Activated T-cell treated with anti-CD3 and anti-CD28 coated beads for 24 hours (primary cell): ENCODE data around the gene WNK3.
"Not testable (repeated sequence)": the region's sequence is repeated elsewhere in the genome, so short reads cannot be mapped to it uniquely, and the experiment has no call there.

ENCODE experiments used
- DNase-seq: peaks from one replicate; pipeline ENCODE4 v3.0.0-alpha.2; 2020; ENCODE audit warnings: low read depth

Gene WNK3

DNA sequence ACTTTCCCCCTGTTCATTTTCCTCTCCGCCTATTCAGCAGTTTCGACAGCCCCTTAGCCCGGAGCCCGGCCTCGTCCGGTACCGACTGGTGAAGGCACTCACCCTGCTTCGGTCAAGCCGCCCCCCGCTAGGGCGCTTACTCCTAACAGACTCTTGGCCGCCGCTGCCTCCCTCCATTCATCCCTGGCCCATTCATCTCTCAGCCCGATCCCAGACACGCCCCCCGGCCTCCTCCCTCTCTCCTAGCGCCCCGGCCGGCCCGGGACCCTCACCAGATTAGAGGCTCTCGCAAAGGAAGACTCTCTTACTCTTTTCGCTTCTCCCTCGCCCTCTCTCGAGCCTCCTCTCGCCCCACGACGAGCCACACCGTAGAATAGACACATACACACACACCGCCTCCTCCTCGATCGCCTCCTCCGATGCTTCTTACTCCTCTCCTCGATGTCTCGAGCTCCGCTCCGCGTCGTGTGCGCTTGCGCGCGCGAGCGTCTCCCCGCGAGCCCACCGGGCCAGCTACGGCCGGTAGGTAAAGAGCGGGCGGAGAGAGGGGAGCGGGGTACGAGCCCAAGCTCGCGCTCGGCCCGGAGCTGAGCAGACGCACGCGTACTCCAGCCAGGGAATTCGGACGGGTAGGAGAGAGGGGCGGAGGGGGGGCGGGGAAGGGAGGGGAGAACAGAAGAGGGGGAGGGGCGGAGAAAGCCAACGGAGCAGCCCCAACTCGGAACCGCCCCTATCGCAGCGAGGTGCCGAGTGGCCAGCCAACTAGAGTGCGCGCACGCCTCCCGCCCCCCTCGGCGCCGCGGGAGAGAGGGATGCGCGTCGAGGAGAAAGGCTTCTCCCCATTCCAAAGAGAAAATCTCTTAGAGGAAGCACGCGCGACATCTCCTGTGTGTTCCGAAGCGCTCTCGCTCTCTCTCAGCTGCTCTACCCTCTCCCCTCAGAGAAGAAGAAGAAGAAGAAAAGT is at the start of gene WNK3:
Gene WNK3 (minus strand): TSS at position 633 of the 964 bp plus-strand sequence.
- peak; percentile 20 for DNase-seq

DNA sequence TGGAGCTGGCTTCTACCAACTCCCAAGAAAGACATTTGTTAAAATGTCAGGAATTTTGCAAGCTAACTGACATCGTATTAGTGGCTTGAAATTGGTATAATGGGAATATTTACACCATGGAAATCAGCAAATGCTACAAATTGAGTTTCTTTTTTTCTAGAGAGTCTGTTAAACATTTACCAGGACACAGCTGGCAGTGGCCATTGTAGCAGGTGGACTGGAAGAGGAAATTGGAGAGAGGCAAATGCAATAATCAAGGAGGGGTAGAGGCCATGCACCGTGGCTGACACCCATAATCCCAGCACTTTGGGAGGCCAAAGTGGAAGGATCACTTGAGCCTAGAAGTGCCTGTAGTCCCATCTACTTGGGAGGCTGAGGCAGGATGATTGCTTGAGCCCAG is 49.4 kb upstream of the WNK3 start:
- DNase-seq = no peak

DNA sequence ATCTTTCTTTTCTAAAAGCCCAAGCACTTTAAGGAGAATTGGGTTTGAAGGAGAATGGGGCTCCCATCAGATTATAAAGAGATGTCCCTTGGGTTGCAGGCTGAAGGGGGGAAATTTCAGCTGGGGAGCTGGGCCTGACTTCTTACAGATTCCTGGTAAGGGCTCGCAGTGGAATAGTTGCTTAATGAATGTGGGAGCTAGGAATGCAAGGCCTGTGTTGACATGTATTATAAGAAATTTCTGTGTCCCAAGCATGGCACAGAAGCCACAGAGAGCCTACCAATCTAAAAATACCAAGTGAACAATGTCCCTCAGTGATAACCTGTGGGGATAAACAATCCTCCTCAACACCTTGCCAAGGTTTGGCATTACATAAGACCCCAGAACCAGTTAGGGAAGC is 39.3 kb upstream of the WNK3 start:
- no peak for DNase-seq

DNA sequence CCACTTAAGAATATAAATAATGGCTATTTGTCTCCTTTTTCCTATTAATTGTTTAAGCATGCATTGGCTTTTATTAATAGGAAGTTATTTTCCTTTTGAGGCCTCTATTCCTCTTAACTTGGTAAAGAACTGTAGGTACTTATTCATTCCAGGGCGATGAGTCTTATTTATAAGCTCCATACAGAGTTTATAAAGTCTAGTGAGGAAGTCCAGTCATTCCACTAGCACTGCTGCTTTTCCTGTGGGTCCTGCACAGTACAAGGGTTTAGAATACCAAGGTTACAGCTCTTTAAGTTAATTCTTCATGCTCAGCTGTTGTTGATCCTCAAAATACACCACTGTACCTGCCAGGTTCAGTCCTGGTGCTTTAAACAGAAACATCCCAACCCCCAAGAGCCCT is 28.5 kb upstream of the WNK3 start:
- no peak for DNase-seq

DNA sequence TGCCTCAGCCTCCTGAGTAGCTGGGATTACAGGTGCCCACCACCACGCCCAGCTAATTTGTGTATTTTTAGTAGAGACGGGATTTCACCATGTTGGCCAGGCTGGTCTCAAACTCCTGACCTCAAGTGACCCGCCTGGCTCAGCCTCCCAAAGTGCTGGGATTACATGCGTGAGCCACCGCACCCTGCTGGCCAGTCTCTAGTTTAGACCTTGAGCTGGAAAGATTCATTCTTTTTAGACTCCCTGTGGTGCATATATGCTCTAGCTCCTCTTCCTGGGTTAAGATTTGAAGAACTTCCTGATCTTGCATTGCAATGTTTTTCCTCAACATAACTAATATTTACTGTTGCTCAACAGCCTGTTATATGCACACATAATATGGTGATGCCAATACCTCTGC is 26.8 kb upstream of the WNK3 start:
- not testable (repeated sequence) for DNase-seq

DNA sequence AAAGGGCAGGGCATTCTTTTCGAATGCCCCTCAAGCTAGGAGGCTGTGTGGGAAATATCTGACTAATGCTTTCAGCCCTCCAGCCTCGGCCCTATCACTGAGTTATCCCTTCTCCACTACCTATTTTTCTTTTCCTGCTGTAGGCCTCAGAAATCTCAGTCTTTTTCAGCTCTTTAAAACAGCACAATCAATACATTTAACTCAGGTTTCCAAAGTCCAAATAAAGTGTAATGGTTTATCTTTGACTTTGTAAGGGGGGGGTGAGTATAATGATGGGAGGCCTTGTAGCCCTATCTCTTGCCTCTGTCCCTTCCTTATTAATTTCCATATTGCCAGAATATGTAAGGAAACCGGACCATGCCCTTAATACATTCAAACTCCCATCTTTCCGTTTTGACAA is 1.6 kb upstream of the WNK3 start:
- DNase-seq = no peak

DNA sequence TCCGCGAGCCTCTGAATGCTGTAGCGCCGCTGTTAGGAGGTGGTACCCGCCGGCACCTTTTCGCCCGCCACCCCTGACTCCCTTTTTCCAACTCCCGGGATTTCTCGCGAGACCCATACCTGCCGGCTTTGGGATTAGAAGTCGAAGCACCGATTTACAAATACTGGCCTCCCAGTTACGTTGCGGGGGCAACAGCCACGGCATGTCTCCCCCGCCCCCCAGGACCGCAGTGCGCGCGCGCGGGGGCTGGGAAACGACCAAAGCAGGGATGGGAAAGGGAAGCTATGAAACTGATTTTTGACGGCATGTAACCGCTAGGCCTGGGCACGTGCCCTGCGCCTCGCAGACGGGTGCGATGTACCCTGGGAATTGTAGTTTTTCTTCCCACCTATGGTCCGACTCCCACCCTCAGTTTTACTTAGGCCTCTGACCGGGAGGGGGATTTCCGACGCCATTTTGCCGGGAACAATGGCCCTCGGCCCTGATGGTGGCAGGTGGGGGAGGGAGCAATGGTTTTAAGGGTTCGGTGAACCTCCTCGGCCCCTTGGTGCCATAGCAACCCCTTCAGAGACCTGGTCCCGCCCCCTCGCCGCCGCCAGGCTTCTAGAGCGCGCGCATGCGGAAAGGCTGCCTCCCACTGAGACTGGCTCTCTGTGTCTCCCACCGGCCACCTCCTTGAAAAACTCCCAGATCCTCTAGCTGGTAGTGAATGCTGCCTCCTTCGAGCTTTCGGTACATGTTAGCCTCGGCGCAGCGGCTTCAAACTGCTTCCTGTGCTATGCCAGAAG is 772 bp upstream of the WNK3 start:
- DNase-seq = peak; percentile 7

DNA sequence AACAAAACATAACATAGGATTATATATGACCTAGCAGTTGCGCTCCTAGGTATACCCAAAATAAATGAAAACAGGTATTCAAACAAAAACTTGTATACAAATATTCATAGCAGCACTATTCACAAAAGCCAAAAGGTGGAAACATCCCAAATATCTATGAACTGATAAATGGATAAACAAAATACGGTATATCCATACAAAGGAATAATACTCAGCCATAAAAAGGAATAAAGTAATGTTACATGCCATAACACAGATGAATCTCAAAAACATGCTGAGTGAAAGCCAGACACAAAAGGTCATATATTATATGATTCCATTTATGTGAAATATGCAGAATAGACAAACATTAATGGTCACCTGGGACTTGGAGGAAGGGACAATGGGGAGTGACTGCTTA is 5.2 kb downstream of the WNK3 start:
- no peak for DNase-seq

DNA sequence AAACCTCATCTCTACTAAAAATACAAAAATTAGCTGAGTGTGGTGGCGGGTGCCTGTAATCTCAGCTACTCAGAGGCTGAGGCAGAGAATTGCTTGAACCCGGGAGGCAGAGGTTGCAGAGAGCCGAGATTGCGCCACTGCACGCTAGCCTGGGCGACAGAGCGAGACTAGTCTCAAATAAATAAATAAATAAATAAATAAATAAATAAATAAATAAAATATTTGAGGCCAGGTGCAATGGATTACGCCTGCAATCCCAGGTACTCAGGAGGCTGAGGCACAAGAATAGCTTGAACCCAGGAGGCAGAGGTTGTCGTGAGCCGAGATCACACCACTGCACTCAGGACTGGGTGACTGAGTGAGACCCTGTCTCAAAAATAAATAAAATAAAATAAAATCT is 20.5 kb downstream of the WNK3 start:
- DNase-seq = not testable (repeated sequence)

DNA sequence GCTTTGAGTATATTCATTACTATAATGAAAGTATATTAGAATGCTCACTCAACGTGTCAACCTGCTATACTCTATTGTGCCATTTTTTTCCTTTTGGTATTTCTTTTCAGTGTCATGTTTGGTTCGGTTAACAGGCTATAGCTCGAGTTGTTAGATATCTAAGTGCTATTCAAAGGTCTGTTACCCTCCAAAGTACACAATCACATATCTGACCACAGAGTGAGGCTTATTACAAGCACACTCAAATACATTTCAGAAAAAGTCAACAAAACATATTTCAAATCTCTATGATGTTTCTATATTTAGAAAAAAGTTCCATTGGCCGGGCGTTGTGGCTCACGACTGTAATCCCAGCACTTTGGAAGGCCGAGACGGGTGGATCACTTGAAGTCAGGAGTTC is 32.8 kb downstream of the WNK3 start:
- no peak for DNase-seq

DNA sequence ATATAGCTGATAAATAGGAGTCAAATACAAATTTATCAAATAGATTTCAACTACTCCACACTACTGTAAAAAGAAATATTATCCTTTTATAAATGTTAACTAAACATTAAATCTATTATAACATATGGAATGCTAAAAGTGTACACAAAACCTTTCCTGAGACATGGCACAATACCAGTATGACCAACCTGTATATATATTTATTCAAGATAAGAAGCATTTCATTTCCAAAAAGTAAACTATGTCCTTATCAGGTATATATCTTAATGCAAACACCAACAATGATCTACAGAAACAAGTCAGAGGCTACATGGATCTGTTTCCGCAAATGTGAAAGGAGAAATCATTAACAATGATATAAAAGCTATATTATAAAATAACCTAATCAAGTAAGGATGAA is 37.8 kb downstream of the WNK3 start:
- no peak for DNase-seq

DNA sequence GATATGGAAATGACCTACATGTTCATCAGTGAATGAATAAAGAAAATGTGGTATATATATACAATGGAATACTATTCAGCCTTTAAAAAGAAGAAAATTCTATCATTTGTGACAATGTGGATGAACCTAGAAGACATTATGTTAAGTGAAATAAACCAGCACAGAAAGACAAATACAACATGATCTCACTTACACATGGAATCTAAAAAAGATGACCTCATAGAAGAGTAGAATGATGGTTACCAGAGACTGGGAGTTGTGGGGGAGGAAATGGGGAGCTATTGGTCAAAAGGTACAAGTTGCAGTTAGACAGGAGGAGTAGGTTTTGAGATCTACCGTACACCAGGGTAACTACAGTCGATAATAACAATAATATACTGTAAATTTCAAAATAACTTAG is 51.5 kb downstream of the WNK3 start:
- no peak for DNase-seq

DNA sequence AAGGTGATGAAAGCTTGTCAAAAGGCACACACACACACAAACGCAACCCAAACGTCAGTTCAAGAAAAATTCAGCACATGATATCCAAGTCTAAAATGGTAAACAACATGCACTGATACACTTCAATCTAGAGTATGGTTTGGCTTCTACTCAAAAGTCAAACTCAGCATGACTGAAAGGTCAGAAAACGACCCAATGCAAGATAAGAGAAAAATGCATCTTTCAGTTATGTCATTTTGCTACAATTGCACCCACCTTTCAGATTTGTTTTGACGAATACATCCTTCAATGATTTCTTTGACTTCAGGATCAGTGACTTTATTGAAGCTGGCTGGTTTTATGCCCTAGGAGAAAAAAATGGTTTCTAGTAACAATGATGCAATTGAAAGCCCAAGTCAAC is 56.3 kb downstream of the WNK3 start:
- no peak for DNase-seq

DNA sequence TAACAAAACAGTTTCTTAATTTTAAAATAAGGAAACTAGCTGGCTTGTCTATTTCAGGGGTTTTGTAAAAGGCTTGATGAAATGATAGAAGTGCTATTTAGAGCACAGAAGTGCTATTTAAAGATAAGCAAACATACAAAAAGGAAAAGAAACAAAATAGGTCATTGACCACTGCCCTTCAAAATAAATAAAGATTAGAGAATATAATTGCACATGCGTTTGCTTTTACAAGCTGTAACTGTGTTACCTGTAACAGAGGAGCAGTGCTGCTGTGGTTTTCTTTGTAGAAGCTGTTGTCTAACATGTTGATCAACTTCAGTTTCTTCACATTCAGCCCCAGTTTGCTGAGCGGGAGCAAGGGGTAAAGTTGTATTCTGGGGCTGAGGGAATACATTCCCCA is 63.5 kb downstream of the WNK3 start:
- no peak for DNase-seq

DNA sequence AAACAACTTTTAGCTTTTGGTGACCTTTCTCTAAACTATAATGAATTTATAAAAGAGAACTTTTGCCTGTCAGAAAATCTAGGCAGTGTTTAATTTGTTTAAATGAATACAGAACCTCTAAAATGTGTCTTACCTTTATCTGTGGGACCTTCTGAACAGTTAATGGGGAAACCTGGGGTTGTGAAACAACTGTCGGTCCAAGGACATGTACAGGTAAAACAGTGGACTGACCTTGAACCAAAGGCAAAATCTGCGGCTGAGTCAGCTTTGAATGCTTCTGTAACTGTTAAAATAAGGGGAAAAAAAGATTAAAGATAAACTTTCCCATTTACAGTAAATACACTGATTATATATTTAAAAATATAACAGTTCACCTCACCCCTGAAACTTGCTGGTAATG is 65.1 kb downstream of the WNK3 start:
- no peak for DNase-seq

DNA sequence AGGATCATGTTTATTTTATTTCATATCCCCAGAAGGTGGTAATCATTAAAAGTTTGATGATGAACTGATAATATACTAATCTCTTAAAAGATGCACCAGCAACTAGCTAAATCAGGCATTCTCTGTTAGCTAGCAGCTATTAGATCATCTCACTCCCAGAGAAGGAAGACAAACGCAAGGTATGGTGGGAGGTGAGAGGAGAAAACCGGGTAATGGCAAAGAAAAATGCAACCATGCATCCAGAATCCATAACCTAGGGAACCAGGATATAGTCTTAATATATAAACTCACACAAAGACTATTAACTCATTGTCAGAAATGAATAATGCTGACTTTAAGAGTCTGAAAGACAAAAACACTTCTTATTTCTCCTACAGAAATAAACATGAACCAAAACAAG is 66.1 kb downstream of the WNK3 start:
- no peak for DNase-seq

DNA sequence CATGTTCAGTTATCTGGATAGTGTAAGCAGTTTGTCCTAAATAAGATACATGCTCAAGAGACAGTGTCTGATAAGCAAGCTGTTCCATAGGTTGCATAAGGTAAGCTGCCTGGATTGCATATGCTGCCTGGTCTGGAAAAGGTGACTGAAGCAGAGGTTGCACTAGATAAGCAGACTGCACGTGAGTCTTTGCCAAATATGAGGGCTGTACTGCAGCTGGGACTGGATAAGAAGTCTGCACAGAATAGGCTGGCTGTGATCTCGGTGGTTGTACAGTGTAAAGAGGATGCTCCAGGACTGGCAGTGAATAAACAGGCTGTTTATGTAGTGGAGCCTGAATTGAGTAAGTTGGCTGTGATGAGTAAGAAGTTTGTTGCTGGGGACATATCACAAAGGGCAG is 68.9 kb downstream of the WNK3 start:
- no peak for DNase-seq

DNA sequence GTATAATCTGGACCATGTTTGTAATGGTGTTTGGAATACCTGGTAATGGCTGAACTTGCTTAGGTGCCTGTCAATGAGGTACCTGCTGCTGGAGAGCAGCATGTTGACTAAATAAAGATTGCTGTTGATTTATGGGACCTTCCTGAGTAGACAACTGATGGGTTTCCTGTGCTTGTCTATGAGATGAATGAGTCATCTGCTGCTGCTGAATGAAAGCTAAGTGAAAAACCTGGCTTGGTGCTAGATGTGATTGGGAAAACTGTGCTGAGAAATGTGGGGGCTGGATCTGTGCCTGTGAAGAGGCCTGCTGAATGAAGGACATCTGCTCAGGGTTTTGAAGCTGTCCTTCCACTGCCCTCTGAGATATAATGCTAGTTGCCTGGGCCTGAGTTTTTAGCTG is 69.6 kb downstream of the WNK3 start:
- DNase-seq = no peak

DNA sequence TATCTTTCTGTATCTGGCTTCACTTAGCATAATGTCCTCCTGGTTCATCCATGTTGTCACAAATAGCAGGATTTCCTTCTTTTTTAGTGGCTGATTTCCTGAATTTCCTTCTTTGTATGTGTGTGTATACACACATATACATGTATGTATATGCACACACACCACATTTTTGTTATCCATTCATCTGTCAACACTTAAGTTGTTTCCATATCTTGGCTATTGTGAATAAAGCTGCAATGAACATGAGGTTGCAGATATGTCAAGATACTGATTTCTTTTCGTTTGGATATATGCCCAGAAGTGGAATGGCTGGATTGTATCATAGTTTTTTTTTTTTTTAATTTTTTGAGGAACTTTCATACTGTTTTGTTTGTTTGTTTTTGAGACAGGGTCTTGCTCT is 76.2 kb downstream of the WNK3 start:
- no peak for DNase-seq

DNA sequence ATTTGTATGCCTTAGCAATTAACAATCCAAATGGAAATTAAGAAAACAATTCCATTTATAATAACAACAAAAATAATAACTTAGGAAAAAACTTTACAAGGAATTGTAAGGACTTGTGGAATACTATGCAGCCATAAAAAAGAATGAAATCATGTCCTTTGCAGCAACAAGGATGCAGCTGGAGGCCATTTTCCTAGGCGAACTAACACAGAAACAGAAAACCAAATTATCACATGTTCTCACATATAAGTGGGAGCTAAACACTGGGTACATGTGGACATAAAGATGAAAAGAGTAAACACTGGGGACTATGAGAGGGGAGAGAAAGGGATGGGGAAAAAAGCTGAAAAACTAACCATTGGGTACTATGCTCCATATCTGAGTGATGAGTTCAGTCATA is 77.4 kb downstream of the WNK3 start:
- DNase-seq = no peak

DNA sequence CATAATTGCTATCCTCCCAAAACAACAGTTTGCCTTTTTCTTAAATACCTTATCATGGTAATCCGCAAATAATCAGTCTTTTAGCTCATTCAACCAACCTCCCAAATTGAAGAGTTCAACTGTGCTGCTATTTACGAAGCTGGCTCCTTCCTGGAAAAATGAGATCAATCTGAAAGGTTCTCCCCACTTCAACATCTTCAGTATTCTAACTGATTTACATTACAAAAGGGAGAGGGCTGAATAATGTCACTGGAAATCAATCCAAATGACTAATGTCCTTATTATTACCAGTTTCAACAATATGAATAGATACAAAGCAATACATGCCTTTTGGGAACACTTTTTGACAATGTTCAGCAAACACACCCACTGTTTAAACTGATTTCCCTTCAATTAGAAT is 86.2 kb downstream of the WNK3 start:
- no peak for DNase-seq

DNA sequence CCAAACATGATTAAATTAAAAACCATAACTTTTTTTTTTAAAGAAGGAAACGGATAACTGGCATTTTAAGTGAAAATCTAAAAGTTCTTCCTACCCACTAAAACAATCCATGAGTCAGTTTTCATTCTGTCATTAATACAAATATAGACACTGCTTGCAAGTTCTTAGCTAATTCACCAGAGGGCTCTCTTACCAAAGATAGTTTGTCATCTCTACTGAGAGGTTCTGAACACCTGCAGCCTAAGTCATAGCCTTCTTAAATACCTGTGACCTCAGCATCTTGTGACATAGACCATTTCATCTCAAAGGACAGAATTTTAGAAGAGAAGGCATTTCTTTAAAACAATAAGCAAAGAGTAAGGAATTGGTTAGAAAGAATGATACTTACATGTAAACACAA is 109.5 kb downstream of the WNK3 start:
- no peak for DNase-seq

DNA sequence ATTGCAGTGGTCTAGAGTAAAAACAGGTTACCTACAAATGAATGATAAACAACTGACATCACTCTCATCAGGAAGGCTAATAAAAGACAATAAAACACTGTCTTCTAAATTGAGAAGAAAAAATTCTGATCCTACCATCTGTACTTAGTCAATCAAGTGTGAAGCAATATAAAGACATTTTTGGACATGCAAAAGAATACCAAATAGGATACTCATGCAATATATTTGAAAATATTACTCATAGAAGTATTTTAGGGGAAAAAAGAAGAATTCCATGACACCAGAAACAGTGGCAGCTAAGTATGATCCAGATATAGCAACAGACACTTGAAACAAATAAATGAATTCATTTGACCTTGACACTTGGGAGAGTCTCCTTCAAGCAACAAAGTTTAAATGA is 111.0 kb downstream of the WNK3 start:
- no peak for DNase-seq
